CD14-positive monocyte (primary cell): ENCODE results near the gene STMN3. TPM values are rescaled to one million over a fixed set of nuclear protein-coding genes. Genes with fewer than 3 reads are reported as not detected.
"Not testable (repeated sequence)": the region's sequence is repeated elsewhere in the genome, so short reads cannot be mapped to it uniquely, and the experiment has no call there.

ENCODE experiments used
- DNase-seq, 3 donors: peaks; one replicate each; pipeline ENCODE4 v3.0.0-alpha.2; 2011 to 2022
- H2AFZ ChIP-seq: 2 replicates; pipeline ENCODE4 v1.6.0; 2012; ENCODE audit warnings: mild to moderate bottlenecking, low read depth, low read length, inconsistent platforms; ENCODE audit not compliant: insufficient read depth, poor library complexity, severe bottlenecking
- H3K27ac ChIP-seq, 2 donors: 1 replicate in 1 of 2; 2 replicates in 1 of 2; pipeline ENCODE4 v1.5.1; 2012 to 2013; ENCODE audit warnings: low read length in 2 of 2, control low read depth in 1 of 2, inconsistent platforms in 1 of 2, low read depth in 1 of 2, mild to moderate bottlenecking in 1 of 2
- H3K27me3 ChIP-seq, 2 donors: one replicate each; pipeline versions ENCODE4 v1.6.0 to v1.6.1; 2011 to 2013; ENCODE audit warnings: low read length in 2 of 2; ENCODE audit not compliant: control insufficient read depth in 2 of 2, insufficient read depth in 2 of 2
- H3K36me3 ChIP-seq, 2 donors: replicated peaks in 1 of 2; 1 replicate in 1 of 2; 2 replicates in 1 of 2; pipeline versions ENCODE4 v1.5.1 to v1.6.1; 2012 to 2013; ENCODE audit warnings: low read length in 2 of 2, control low read depth in 1 of 2, inconsistent platforms in 1 of 2, mild to moderate bottlenecking in 1 of 2; ENCODE audit not compliant: insufficient read depth in 2 of 2, control insufficient read depth in 1 of 2
- H3K4me1 ChIP-seq, 2 donors: 1 replicate in 1 of 2; 2 replicates in 1 of 2; pipeline versions ENCODE4 v1.5.1 to v1.6.1; 2012 to 2013; ENCODE audit warnings: low read length in 2 of 2, control low read depth in 1 of 2, inconsistent platforms in 1 of 2, mild to moderate bottlenecking in 1 of 2, moderate library complexity in 1 of 2; ENCODE audit not compliant: insufficient read depth in 2 of 2, control insufficient read depth in 1 of 2
- H3K4me2 ChIP-seq: replicated peaks from 2 replicates; pipeline ENCODE3; 2012; ENCODE audit warnings: low read length, moderate library complexity, mild to moderate bottlenecking; ENCODE audit not compliant: poor library complexity, severe bottlenecking; ENCODE audit errors: extremely low read depth
- H3K4me3 ChIP-seq, 3 experiments: fragments of 200-600 bp in 1 of 3; sonication (generic) in 1 of 3; replicated peaks in 1 of 3; 1 replicate in 2 of 3; 2 replicates in 1 of 3; pipeline ENCODE4 v1.5.1; 2011 to 2013; ENCODE audit warnings: low read length in 3 of 3, mild to moderate bottlenecking in 3 of 3, control low read depth in 2 of 3, low read depth in 2 of 3, inconsistent platforms in 1 of 3, moderate library complexity in 1 of 3
- H3K79me2 ChIP-seq: 2 replicates; pipeline ENCODE4 v1.6.0; 2012; ENCODE audit warnings: mild to moderate bottlenecking, control low read depth, inconsistent platforms, low read length, moderate library complexity; ENCODE audit not compliant: insufficient read depth
- H3K9ac ChIP-seq: 2 replicates; pipeline ENCODE4 v1.6.0; 2017; ENCODE audit warnings: low read length, mild to moderate bottlenecking; ENCODE audit not compliant: insufficient read depth, poor library complexity, severe bottlenecking
- H3K9me3 ChIP-seq, 2 donors: replicated peaks in 1 of 2; 1 replicate in 1 of 2; 2 replicates in 1 of 2; pipeline versions ENCODE4 v1.5.1 to v1.6.1; 2012 to 2013; ENCODE audit warnings: low read length in 2 of 2, control low read depth in 1 of 2; ENCODE audit not compliant: control insufficient read depth in 1 of 2, insufficient read depth in 1 of 2
- H4K20me1 ChIP-seq: 2 replicates; pipeline ENCODE4 v1.6.0; 2012; ENCODE audit warnings: mild to moderate bottlenecking, low read length, control low read depth, moderate library complexity; ENCODE audit not compliant: insufficient read depth
- H3K27ac Mint-ChIP-seq, 7 donors: one replicate each; pipeline ENCODE4 v1.8.0; 2020; ENCODE audit warnings: mild to moderate bottlenecking in 7 of 7, mixed read lengths in 7 of 7, moderate library complexity in 6 of 7, inconsistent platforms in 2 of 7
- H3K27me3 Mint-ChIP-seq, 3 donors: one replicate each; pipeline ENCODE4 v1.8.0; 2021 to 2022; ENCODE audit warnings: low read depth in 3 of 3, mild to moderate bottlenecking in 3 of 3, mixed read lengths in 3 of 3, moderate library complexity in 3 of 3, inconsistent platforms in 1 of 3
- H3K36me3 Mint-ChIP-seq, 2 donors: one replicate each; pipeline ENCODE4 v1.8.0; 2020; ENCODE audit warnings: mixed read lengths in 2 of 2, inconsistent platforms in 1 of 2, mild to moderate bottlenecking in 1 of 2
- H3K4me1 Mint-ChIP-seq: one replicate; pipeline ENCODE4 v1.8.0; 2020; ENCODE audit warnings: mild to moderate bottlenecking, mixed read lengths
- H3K4me3 Mint-ChIP-seq, 2 donors: one replicate each; pipeline ENCODE4 v1.8.0; 2020; ENCODE audit warnings: mild to moderate bottlenecking in 2 of 2, mixed read lengths in 2 of 2, moderate library complexity in 1 of 2
- H3K9me3 Mint-ChIP-seq, 7 donors: one replicate each; pipeline ENCODE4 v1.8.0; 2020 to 2022; ENCODE audit warnings: mixed read lengths in 7 of 7, mild to moderate bottlenecking in 6 of 7, moderate library complexity in 6 of 7, inconsistent platforms in 2 of 7
- CTCF ChIP-seq: fragments of 200-600 bp; IDR thresholded peaks from one replicate; pipeline ENCODE4 v1.8.0; 2022; ENCODE audit warnings: antibody characterized with exemption, mild to moderate bottlenecking
- WGBS: methylation state at CpG from one replicate; pipeline ENCODE4 v1.1.5; 2013; ENCODE audit warnings: missing lambda C conversion rate; ENCODE audit not compliant: insufficient coverage; 5-methylcytosine and 5-hydroxymethylcytosine counted together
- intact Hi-C, 2 donors: fragments of 100-400 bp; cut with micrococcal nuclease; formaldehyde crosslinking; loops; one replicate each; pipeline versions ENCODE4 v1.15.0 to v1.15.1; 2023
- polyA plus RNA-seq, 3 donors: library from polyadenylated mRNA; depleted of rRNA in 1 of 3; unstranded in 2 of 3; stranded (reverse) in 1 of 3; fragments of 300-500 nt in 2 of 3; fragments of >200 nt in 1 of 3; fragmentation: Illumina TruSeq in 2 of 3; gene quantifications; 1 replicate in 2 of 3; 2 replicates in 1 of 3; pipeline ENCODE4 v1.2.3, GENCODE V29; 2012 to 2021

STMN3 gene
- polyA plus RNA-seq, 3 donors, result 0.10 to 8.1 (median 0.15) TPM

- Histone ChIP-seq H3K27me3 (no peaks in the 10 kb centered on the region), H2AFZ (no peak overlapping the region), H3K27ac (no peak overlapping the region), H3K4me3 (no peak overlapping the region), H3K4me1 (peaks cover 8 to 15% of the 10 kb centered on the region in 2 donors), H3K36me3 (peaks cover 16 to 26% of the 10 kb centered on the region in 2 donors), H3K79me2 (peaks cover 16% of the 10 kb centered on the region), H4K20me1 (peaks cover 13% of the 10 kb centered on the region), H3K4me2 (no peak overlapping the region), H3K9ac (no peak overlapping the region), H3K9me3 (no peaks in the 10 kb centered on the region)
- intact Hi-C loops, result no loop called here
- Mint-ChIP-seq H3K36me3 (peaks cover 29 to 56% of the 10 kb centered on the region in 2 donors), H3K27ac (peak overlapping the region in 5 of 7 donors; percentile 6 to 88 (median 60)), H3K4me1 (peaks cover 28% of the 10 kb centered on the region), H3K27me3 (peaks cover 1 to 5% (median 3%) of the 10 kb centered on the region in 3 donors), H3K9me3 (peaks cover 0 to 7% (median 2%) of the 10 kb centered on the region in 7 donors), H3K4me3 (peak overlapping the region; percentile 48 to 53)
- WGBS, result 10% methylated on average over 2 of the region's 9 CpGs
- DNase-seq, result no peak
- TF ChIP-seq CTCF, result no peak
Measured at GRCh38 chr20:63606686-63607085, 46.5 kb downstream of the STMN3 start.

GRCh38 chr20:63602321-63602720 lies 50.9 kb downstream of the STMN3 start:
- peaks cover 48 to 70% of the 10 kb centered on the region in 2 donors for H3K36me3 ChIP-seq
- no peak overlapping the region for H3K9ac ChIP-seq
- H3K4me2 ChIP-seq, result no peak overlapping the region
- no peak for DNase-seq
- H3K79me2 ChIP-seq, result no peaks in the 10 kb centered on the region
- no peak overlapping the region for H3K27ac ChIP-seq
- H2AFZ ChIP-seq, result no peak overlapping the region
- no peak overlapping the region for H3K4me3 ChIP-seq
- TF ChIP-seq CTCF, result no peak
- Mint-ChIP-seq H3K27me3 (peaks cover 0 to 5% (median 0%) of the 10 kb centered on the region in 3 donors), H3K27ac (peak overlapping the region in 1 of 7 donors; percentile 68), H3K4me3 (no peak overlapping the region), H3K9me3 (peaks cover 0 to 7% (median 2%) of the 10 kb centered on the region in 7 donors), H3K36me3 (peaks cover 55 to 86% of the 10 kb centered on the region in 2 donors), H3K4me1 (peaks cover 15% of the 10 kb centered on the region)
- H4K20me1 ChIP-seq, result peaks cover 13% of the 10 kb centered on the region
- peaks cover 4 to 9% of the 10 kb centered on the region in 2 donors for H3K4me1 ChIP-seq
- intact Hi-C loops, result no loop called here
- no peaks in the 10 kb centered on the region for H3K9me3 ChIP-seq
- no peaks in the 10 kb centered on the region for H3K27me3 ChIP-seq
- 62% methylated on average over 3 of the region's 3 CpGs for WGBS

GRCh38 chr20:63601679-63602078 lies 51.5 kb downstream of the STMN3 start:
- peaks cover 58 to 89% of the 10 kb centered on the region in 2 donors for H3K36me3 Mint-ChIP-seq
- H3K27me3 ChIP-seq, H3K4me3 ChIP-seq, H3K4me3 Mint-ChIP-seq, intact Hi-C loops, H2AFZ ChIP-seq, H3K9ac ChIP-seq, DNase-seq, H3K9me3 ChIP-seq, H3K27ac Mint-ChIP-seq, H3K27ac ChIP-seq, H3K4me1 ChIP-seq, H3K9me3 Mint-ChIP-seq, H3K4me2 ChIP-seq, H3K27me3 Mint-ChIP-seq, H3K79me2 ChIP-seq: not testable (repeated sequence)
- 0% methylated on average over 1 of the region's 8 CpGs for WGBS
- H3K4me1 Mint-ChIP-seq, result peaks cover 11% of the 10 kb centered on the region
- Histone ChIP-seq H3K36me3 (peaks cover 48 to 73% of the 10 kb centered on the region in 2 donors), H4K20me1 (peaks cover 12% of the 10 kb centered on the region)
